Stimulated activated CD4-positive, alpha-beta T cell treated with anti-CD3 and anti-CD28 coated beads, Interleukin-15, amount 100 ng/mL, for 48 hours (primary cell): ENCODE measurements around the gene ANXA5.
A peak's percentile ranks its signal among the peaks of the same experiment; 100 is the strongest.
"Not testable (repeated sequence)": the region's sequence is repeated elsewhere in the genome, so short reads cannot be mapped to it uniquely, and the experiment has no call there.

ENCODE experiments used
- DNase-seq, 2 donors: peaks; one replicate each; pipeline ENCODE4 v3.0.0-alpha.2; 2020; ENCODE audit warnings: low read depth in 2 of 2

Gene ANXA5

DNA sequence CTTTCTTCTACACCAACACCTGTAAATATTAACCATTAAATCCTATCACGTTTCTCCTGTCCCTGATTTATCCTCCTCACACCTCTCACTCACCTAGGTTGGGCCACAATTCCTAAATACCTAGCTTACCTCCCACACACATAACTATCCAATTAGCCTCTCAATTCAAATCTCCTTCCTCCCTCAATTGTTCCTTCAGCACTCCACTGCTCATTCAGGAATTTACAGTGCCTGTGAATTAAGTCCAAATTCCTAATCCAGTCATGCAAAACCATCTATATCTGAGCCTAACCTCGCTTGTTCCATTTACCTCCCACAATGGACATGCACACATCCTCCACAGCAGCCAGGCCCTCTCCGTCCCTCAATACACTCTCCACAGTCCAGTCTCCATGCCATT, 17.5 kb downstream of the ANXA5 start:
- DNase-seq: no peak

- no peak for DNase-seq
Observed at GRCh38 chr4:121677524-121677923, 19.3 kb downstream of the ANXA5 start.

- DNase-seq: no peak
Observed at GRCh38 chr4:121676345-121677075, 20.3 kb downstream of the ANXA5 start.

DNA sequence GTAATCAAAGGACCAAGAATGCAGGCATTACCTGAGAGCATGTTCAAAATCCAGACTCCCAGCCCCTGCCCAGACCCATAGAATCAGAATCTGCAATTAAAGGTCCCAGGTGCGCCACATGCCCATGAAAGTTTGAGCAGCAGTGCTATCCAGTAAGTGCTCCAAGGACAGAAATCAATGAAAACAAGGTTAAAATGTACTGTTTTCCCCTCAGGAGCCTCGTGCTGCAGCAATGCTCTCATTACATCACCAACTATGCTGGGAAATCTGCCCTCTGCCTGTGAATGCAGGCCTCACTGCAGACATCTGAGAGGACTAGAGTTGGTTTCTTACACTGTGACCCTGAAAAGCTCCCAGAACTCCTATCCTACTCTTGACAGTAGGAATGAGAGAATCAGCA, 21.1 kb downstream of the ANXA5 start:
- DNase-seq: no peak

DNA sequence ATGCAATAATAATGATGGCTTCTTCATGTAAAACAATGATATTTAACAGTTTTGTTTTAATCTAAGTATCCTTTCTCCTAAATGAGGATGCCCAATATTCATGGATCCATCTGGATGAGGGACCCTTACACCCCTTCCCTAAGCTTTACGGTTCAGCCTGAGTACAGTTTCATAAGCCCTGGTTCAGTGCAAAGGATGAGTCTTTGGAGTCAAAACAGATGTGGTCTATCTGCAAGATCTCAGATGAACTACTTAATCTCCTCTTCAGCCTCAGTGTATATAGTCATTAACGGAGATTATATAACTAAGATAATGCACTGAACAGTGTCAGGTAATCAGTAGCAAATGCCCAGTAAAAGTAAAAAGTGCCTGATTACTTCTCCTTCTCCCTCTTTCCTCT, 22.1 kb downstream of the ANXA5 start:
- DNase-seq: no peak

- DNase-seq: no peak
Observed at GRCh38 chr4:121674191-121674590, 22.6 kb downstream of the ANXA5 start.

GRCh38 chr4:121669163-121669550, 27.6 kb downstream of the ANXA5 start:
- DNase-seq: no peak

- DNase-seq: no peak
Observed at GRCh38 chr4:121668368-121669162, 28.2 kb downstream of the ANXA5 start.

GRCh38 chr4:121666091-121666679, 30.6 kb downstream of the ANXA5 start:
- DNase-seq: no peak

DNA sequence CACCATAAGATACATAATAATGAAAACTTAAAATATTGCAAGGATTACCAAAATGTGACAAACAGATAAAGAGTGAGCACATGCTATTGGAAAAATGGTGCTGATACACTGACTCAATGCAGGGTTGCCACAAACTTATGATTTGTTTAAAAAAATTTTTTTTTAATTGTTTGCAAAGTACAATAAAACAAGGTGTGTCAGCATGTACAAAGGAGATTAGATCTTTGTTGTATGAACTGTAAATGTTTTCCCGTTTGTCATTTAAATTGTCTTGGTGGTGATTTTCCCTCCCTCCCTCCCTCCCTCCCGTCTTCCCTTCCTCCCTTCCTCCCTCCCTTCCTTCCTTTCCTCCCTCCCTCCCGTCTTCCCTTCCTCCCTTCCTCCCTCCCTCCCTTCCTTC, 31.4 kb downstream of the ANXA5 start:
- DNase-seq: no peak

- DNase-seq: no peak
Observed at GRCh38 chr4:121662225-121662624, 34.6 kb downstream of the ANXA5 start.

DNA sequence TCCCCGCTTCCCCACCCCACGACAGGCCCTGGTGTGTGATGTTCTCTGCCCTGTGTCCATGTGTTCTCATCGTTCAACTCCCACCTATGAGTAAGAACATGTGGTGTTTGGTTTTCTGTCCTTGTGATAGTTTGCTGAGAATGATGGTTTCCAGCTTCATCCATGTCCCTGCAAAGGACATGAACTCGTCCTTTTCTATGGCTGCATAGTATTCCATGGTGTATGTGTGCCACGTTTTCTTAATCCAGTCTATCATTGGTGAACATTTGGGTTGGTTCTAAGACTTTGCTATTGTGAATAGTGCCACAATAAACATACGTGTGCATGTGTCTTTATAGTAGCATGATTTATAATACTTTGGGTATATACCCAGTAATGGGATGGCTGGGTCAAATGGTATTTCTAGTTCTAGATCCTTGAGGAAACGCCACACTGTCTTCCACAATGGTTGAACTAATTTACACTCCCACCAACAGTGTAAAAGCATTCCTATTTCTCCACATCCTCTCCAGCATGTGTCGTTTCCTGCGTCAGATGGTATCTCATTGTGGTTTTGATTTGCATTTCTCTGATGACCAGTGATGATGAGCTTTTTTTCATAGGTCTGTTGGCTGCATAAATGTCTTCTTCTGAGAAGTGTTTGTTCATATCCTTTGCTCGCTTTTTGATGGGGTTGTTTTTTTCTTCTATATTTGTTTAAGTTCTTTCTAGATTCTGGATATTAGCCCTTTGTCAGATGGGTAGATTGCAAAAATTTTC, 36.4 kb downstream of the ANXA5 start:
- not testable (repeated sequence) for DNase-seq

DNA sequence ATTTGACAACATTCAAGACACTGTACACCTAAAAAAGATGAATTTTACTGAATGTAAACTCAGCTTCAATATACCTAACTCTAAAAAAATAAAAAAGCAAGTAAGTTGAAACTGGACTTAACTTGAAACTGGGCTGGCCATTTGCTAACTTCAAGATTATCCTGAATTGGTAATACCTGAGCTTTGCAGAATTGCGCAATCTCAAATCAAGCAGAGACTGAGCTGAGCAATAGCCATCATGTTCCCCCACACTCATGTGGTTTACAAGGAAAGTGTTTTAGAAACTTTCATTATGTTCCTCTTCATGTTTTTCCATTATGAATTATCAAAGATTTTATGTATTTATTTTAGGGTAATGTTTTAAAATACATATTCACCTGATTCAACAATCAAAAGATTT, 38.7 kb downstream of the ANXA5 start:
- DNase-seq: no peak

DNA sequence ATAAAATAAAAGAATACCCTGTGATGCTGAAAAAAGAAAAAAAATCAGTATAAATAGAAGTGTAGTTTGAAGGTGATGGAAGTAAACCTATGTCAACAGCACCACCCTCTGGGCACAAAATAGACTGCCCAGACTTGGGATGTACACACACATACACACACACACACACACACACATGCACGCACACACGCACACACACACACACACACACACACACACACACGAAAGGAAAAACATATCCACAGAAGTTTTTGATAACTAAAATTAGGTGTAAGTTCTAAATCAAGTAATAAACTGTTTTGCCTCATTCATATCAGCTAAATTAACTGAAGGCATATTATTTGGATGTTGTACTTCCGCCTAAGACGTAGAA, 40.5 kb downstream of the ANXA5 start:
- DNase-seq: peak; percentile 3 to 10

DNA sequence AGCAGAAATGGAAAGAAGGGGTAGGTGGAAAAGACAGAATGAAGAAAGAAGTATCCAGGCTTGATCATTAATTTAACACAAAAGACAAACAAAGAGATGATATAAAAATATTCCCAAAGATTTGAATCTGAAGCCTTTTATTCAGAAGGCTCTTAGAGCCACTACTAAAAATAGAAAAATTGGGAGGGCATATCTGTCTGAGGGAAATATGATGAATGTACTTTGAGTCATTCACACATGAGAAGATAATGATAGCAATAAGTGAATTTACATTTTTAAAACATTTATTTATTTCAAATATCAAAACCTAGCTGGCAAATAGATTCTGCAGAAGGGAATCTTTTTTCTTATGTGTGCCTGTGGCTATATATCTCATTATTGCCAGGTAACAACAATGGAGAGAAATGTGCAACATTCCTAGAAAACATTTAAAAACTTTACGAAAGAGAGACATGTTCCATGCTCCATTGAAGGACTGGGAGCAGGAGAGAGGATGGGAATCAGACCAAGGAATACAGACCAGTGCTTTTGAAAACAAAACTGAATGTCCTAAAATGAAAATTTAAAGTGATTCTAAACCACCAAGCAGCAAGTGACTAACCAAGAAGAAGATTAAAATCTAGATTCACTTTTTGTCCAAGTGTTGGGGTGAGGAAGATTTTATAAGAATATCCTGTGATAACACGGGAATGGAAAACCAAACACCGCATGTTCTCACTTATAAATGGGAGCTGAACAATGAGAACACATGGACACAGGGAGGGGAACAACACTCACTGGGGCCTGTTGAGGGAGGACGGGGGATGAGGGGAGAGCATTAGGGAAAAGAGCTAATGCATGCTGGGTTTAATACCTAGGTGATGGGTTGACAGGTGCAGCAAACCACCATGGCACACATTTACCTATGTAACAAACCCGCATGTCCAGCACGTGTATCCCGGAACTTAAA, 41.2 kb downstream of the ANXA5 start:
- DNase-seq: no peak

- no peak for DNase-seq
Observed at GRCh38 chr4:121654738-121655137, 42.0 kb downstream of the ANXA5 start.

DNA sequence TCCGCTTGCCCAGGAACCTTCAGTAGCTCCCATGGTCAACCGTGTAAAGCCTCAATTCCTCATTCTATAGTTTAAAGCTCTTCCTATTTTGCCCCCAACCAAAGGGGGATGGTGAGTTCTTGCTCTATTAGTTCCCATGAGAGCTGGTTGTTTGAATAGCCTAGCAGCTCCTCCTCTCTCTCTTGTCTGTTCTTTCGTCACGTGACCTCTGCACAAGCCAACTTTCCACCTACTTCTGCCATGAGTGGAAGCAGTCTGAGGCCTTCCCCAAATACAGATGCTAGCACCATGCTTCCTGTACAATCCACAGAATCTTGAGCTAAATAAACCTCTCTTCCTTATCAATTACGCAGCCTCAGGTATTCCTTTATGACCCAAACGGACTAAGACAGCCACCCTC, 42.8 kb downstream of the ANXA5 start:
- no peak for DNase-seq

GRCh38 chr4:121653214-121653613, 43.6 kb downstream of the ANXA5 start:
- no peak for DNase-seq

GRCh38 chr4:121651597-121651996, 45.2 kb downstream of the ANXA5 start:
- DNase-seq: no peak

GRCh38 chr4:121650741-121651140, 46.0 kb downstream of the ANXA5 start:
- no peak for DNase-seq

DNA sequence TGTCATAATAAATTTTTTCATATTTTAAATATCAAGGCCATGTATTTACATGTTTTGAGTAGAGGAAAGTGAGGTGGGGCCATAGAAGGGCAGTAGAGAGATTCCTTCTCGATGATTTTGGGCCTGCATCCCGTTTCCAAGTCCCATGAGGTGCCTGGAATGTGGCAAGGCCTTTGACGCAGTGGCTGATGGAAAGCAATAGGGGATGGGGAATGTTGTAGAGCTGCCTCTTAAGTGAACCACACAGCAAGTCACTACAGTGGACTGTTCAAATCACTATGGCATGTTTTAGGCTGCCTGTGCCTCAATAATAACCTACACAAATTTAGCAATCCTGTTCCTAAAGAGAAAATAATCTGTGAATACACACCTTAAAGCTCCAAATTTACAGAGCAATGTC, 48.3 kb downstream of the ANXA5 start:
- DNase-seq: no peak
